K562 (cell line): Measurements from ENCODE around the gene NF2. TPM values are rescaled to one million over a fixed set of nuclear protein-coding genes. Genes with fewer than 3 reads are reported as not detected.
A peak's percentile ranks its signal among the peaks of the same experiment; 100 is the strongest.

Experiments
- ATAC-seq: fragments of 200-7000 bp; cut with Tn5 transposase; 3 replicates; pipeline ENCODE4 v1.9.1; 2020; ENCODE audit warnings: moderate library complexity
- BruUV-seq: library from RNA; stranded (reverse); fragments of 400-500 nt; replicated peaks from 2 replicates; lab custom pipeline; 2021; lab: Mats Ljungman, UMichigan
- CTCF ChIA-PET: fragments of 300-600 bp; formaldehyde crosslinking; extraction: SDS; loops from one replicate; lab custom pipeline; 2021; ENCODE audit warnings: low intra/inter-chr PET ratio; lab: Yijun Ruan, JAX
- POLR2A ChIA-PET: fragments of 300-600, 350-650 bp; sonication (Branson Sonifier 250); formaldehyde crosslinking; extraction: SDS; loops from one replicate; lab custom pipeline; 2021; ENCODE audit warnings: antibody characterized with exemption, inconsistent platforms; lab: Yijun Ruan, JAX
- DNase-seq, 4 experiments: peaks; one replicate each; pipeline versions ENCODE4 v3.0.0 to v3.0.0-alpha.2; 2011 to 2018; ENCODE audit warnings: low spot score in 3 of 4, mixed read lengths in 3 of 4; ENCODE audit errors: extremely low read depth in 1 of 4
- FAIRE-seq: peaks from 2 replicates; lab custom pipeline; 2011; peaks lifted over from hg19 to GRCh38; lab: Jason Lieb, UNC
- H2AFZ ChIP-seq: 2 replicates; pipeline ENCODE4 v1.6.0; 2011; ENCODE audit warnings: low read depth, low read length, control low read depth, inconsistent platforms
- H3K27ac ChIP-seq: fragments of 200-600 bp; 3 replicates; pipeline ENCODE4 v1.8.0; 2011; ENCODE audit warnings: low read depth, mild to moderate bottlenecking, control low read depth, inconsistent platforms, low read length, moderate library complexity, mixed read lengths; ENCODE audit errors: extremely low read depth
- H3K27me3 ChIP-seq, 2 experiments: fragments of 300-600 bp in 1 of 2; 2 replicates in 1 of 2; 3 replicates in 1 of 2; pipeline versions ENCODE4 v1.6.0 to v1.8.0; 2011; ENCODE audit warnings: inconsistent platforms in 2 of 2, low read length in 2 of 2, mild to moderate bottlenecking in 1 of 2, mixed read lengths in 1 of 2, moderate library complexity in 1 of 2; ENCODE audit not compliant: control insufficient read depth in 2 of 2, insufficient read depth in 2 of 2
- H3K36me3 ChIP-seq: fragments of 300-600 bp; 3 replicates; pipeline ENCODE4 v1.8.0; 2011; ENCODE audit warnings: mild to moderate bottlenecking, low read length, inconsistent platforms; ENCODE audit not compliant: control insufficient read depth, insufficient read depth
- H3K4me1 ChIP-seq, 2 experiments: fragments of 200-600 bp in 1 of 2; replicated peaks in 1 of 2; 2 replicates in 1 of 2; 3 replicates in 1 of 2; pipeline versions ENCODE4 v1.5.1 to v1.8.0; 2011; ENCODE audit warnings: inconsistent platforms in 2 of 2, low read length in 2 of 2, mild to moderate bottlenecking in 1 of 2, mixed read lengths in 1 of 2, moderate library complexity in 1 of 2; ENCODE audit not compliant: control insufficient read depth in 2 of 2, insufficient read depth in 2 of 2
- H3K4me2 ChIP-seq: 2 replicates; pipeline ENCODE4 v1.6.1; 2011; ENCODE audit warnings: low read length, control low read depth, inconsistent platforms, mixed read lengths; ENCODE audit not compliant: insufficient read depth
- H3K4me3 ChIP-seq: fragments of 200-600 bp; sonication (generic), shearing (Covaris generic); 2 replicates; pipeline ENCODE4 v1.5.1; 2016; ENCODE audit warnings: control low read depth, inconsistent platforms
- H3K79me2 ChIP-seq: fragments of 200-600 bp; 3 replicates; pipeline ENCODE4 v1.8.0; 2011; ENCODE audit warnings: low read length, inconsistent platforms; ENCODE audit not compliant: control insufficient read depth, insufficient read depth
- H3K9ac ChIP-seq, 2 experiments: 2 replicates each; pipeline versions ENCODE4 v1.6.0 to v1.6.1; 2011; ENCODE audit warnings: low read depth in 2 of 2, low read length in 2 of 2, control low read depth in 1 of 2, inconsistent platforms in 1 of 2, mild to moderate bottlenecking in 1 of 2, mixed read lengths in 1 of 2; ENCODE audit not compliant: insufficient read depth in 1 of 2
- H3K9me1 ChIP-seq: one replicate; pipeline ENCODE4 v1.6.0; 2011; ENCODE audit warnings: inconsistent platforms, mild to moderate bottlenecking, low read length, moderate library complexity; ENCODE audit not compliant: control insufficient read depth, insufficient read depth
- H3K9me3 ChIP-seq: replicated peaks from 2 replicates; pipeline ENCODE4 v1.5.1; 2011; ENCODE audit warnings: low read depth, low read length, inconsistent platforms; ENCODE audit not compliant: control insufficient read depth, insufficient read depth
- H4K20me1 ChIP-seq: replicated peaks from 2 replicates; pipeline ENCODE4 v1.6.1; 2011; ENCODE audit warnings: low read length, inconsistent platforms, mixed read lengths; ENCODE audit not compliant: control insufficient read depth, insufficient read depth
- ARID3B ChIP-seq: fragments of 250-450 bp; sonication (Bioruptor Pico); IDR thresholded peaks from 2 replicates; pipeline ENCODE4 v1.4.0; 2020; ENCODE audit warnings: borderline replicate concordance
- CAMTA2 ChIP-seq: fragments of 250-450 bp; sonication (Bioruptor Pico); conservative IDR thresholded peaks from 2 replicates; pipeline ENCODE4 v1.5.1; 2022
- DPF2 ChIP-seq: fragments of 450-650 bp; IDR thresholded peaks from 2 replicates; pipeline ENCODE4 v1.6.1; 2016
- E2F6 ChIP-seq, 2 experiments: IDR thresholded peaks; 2 replicates each; pipeline ENCODE4 v1.6.1; 2011; ENCODE audit warnings: borderline replicate concordance in 1 of 2, control low read depth in 1 of 2, low read depth in 1 of 2, low read length in 1 of 2, mild to moderate bottlenecking in 1 of 2, mixed read lengths in 1 of 2, moderate library complexity in 1 of 2; ENCODE audit not compliant: insufficient read depth in 1 of 2, insufficient read length in 1 of 2, poor library complexity in 1 of 2, severe bottlenecking in 1 of 2; ENCODE audit errors: extremely low read depth in 1 of 2
- ELF4 ChIP-seq: fragments of 450-650 bp; formaldehyde crosslinking; IDR thresholded peaks from 2 replicates; pipeline ENCODE4 v1.4.0; 2022; ENCODE audit warnings: missing genetic modification characterization
- RBM25 ChIP-seq: fragments of 200-400 bp; formaldehyde crosslinking; IDR thresholded peaks from 2 replicates; pipeline ENCODE4 v1.6.1; 2018; ENCODE audit warnings: low read length, low read depth, moderate library complexity; ENCODE audit not compliant: severe bottlenecking
- ZNF134 ChIP-seq: fragments of 250-450 bp; sonication (Bioruptor Pico); conservative IDR thresholded peaks from 2 replicates; pipeline ENCODE4 v1.4.0; 2020
- WGBS: fragments of 100-300 bp; shearing (Covaris generic); methylation state at CpG from one replicate; pipeline ENCODE4 v1.1.6; 2016; ENCODE audit warnings: low coverage, mixed read lengths; ENCODE audit not compliant: insufficient coverage; ENCODE audit errors: missing lambda C conversion rate; 5-methylcytosine and 5-hydroxymethylcytosine counted together
- in situ Hi-C: fragments of 300-500 bp; cut with MboI; formaldehyde crosslinking; loops from 4 replicates; pipeline ENCODE4 v1.15.0; 2018; ENCODE audit warnings: inconsistent platforms, mixed read lengths
- intact Hi-C: fragments of 100-400 bp; cut with micrococcal nuclease; formaldehyde crosslinking; loops from 2 replicates; pipeline ENCODE4 v1.14.2; 2022
- polyA plus RNA-seq, 8 experiments: library from polyadenylated mRNA; depleted of rRNA in 4 of 8; stranded (reverse) in 5 of 8; unstranded in 3 of 8; fragments of >200 nt; fragmentation: Nextera tagmentation in 2 of 8; fragmentation: Illumina TruSeq in 1 of 8; extraction: Ambion mirVana in 2 of 8; extraction: Trizol in 1 of 8; gene quantifications; 2 replicates each; pipeline versions ENCODE4 v1.2.1 to v1.2.3, GENCODE V29; 2011 to 2014; ENCODE audit warnings: inconsistent platforms in 1 of 8, missing spikeins in 1 of 8
- total RNA-seq, 7 experiments: library from RNA; depleted of rRNA in 6 of 7; stranded (reverse); fragments of >200 nt in 6 of 7; fragmentation: Illumina TruSeq in 2 of 7; extraction: Trizol in 2 of 7; gene quantifications; 2 replicates each; pipeline versions ENCODE4 v1.2.1 to v1.2.3, GENCODE V29; 2011 to 2021; ENCODE audit warnings: low replicate concordance in 1 of 7

The NF2 gene
- total and polyA plus RNA-seq, 9 of the 15 experiments (the other 6 are each of a cell fraction or from before 2014, with no cell fraction given), result 2.2 to 32.5 (median 15.2) TPM

GRCh38 chr22:29578462-29579200 lies 24.8 kb upstream of the NF2 start:
- Histone ChIP-seq H4K20me1 (no peaks in the 10 kb centered on the region), H3K36me3 (peaks cover 7% of the 10 kb centered on the region; the same call in 1 of the 3 replicates), H3K27me3 (no peaks in the 10 kb centered on the region), H2AFZ (no peak overlapping the region)
- CTCF ChIA-PET, result no interaction called here
- no TSS peak for BruUV-seq
- TF ChIP-seq RBM25 (peak; percentile 9), ARID3B (no peak), E2F6 (IDR thresholded peaks at IDR 0.05; ENCODE audit: borderline replicate concordance in 1 of 2, extremely low read depth in 1 of 2, insufficient read depth in 1 of 2, insufficient read length in 1 of 2, low read depth in 1 of 2, low read length in 1 of 2, poor library complexity in 1 of 2, severe bottlenecking in 1 of 2) (no peak), CAMTA2 (CRISPR knock-in tag) (no peak), ELF4 (CRISPR knock-in tag) (no peak), DPF2 (no peak), ZNF134 (CRISPR knock-in tag) (no peak)
- TF ChIP-seq, all 486 proteins: peak for 1
- H3K4me2 ChIP-seq, result no peak overlapping the region
- no peak overlapping the region for H3K4me3 ChIP-seq
- WGBS, result 88% methylated on average over 6 of the region's 10 CpGs
- in situ Hi-C loops (no loop called here), intact Hi-C loops (no loop called here)
- FAIRE-seq, result no peak
- no peak overlapping the region for H3K9ac ChIP-seq
- H3K27ac ChIP-seq, result no peak overlapping the region
- no peaks in the 10 kb centered on the region for H3K9me3 ChIP-seq
- H3K4me1 ChIP-seq, result peaks cover 6 to 15% of the 10 kb centered on the region in 2 experiments; a peak in 3 of 5 replicates
- no peak for ATAC-seq
- no peaks in the 10 kb centered on the region for H3K9me1 ChIP-seq
- POLR2A ChIA-PET, result interaction anchor here (0.8 kb wide), 1 partner anchor 14 kb away, joined by 3 read pairs; no protein-coding TSS in a partner anchor
- peaks cover 14% of the 10 kb centered on the region for H3K79me2 ChIP-seq
- DNase-seq, result no peak
